Measurements from ENCODE around the gene NHSL2.

- no peak for TF ChIP-seq EZH2phosphoT487 (IDR thresholded peaks at IDR 0.05; ENCODE audit: unreplicated experiment)
- no peak for TF ChIP-seq CTCF (conservative IDR thresholded peaks at IDR 0.05; ENCODE audit: low read depth in 2 of 2)
- TF ChIP-seq EZH2 (IDR thresholded peaks at IDR 0.05; ENCODE audit: low read depth, unreplicated experiment), result no peak
- TF ChIP-seq REST (IDR thresholded peaks at IDR 0.05; ENCODE audit: unreplicated experiment), result no peak
- TF ChIP-seq POLR2AphosphoS5 (IDR thresholded peaks at IDR 0.05; ENCODE audit: low read depth), result no peak
- no peak for TF ChIP-seq CREB1 (CRISPR knock-in tag; IDR thresholded peaks at IDR 0.05; ENCODE audit: low read depth)
- TF ChIP-seq ZNF114 (CRISPR knock-in tag; IDR thresholded peaks at IDR 0.05), result no peak
- TF ChIP-seq ZNF331 (CRISPR knock-in tag; IDR thresholded peaks at IDR 0.05; ENCODE audit: low read depth), result no peak
- TF ChIP-seq JUNB (IDR thresholded peaks at IDR 0.05; ENCODE audit: unreplicated experiment), result no peak
- no peak for TF ChIP-seq ETS1 (IDR thresholded peaks at IDR 0.05)
- TF ChIP-seq NANOG (IDR thresholded peaks at IDR 0.05; ENCODE audit: borderline replicate concordance), result no peak
- no peak for TF ChIP-seq STAT1 (IDR thresholded peaks at IDR 0.05; ENCODE audit: unreplicated experiment)
- no peak for TF ChIP-seq ZNF462 (CRISPR knock-in tag; IDR thresholded peaks at IDR 0.05)
Measured at GRCh38 chrX:72142794-72143608, 232.4 kb downstream of the NHSL2 start.

All from GM23338 (cell line).